Psoas muscle (tissue), 8 donors: ENCODE measurements around the gene FOLR2. TPM values are rescaled to one million over a fixed set of nuclear protein-coding genes. Genes with fewer than 3 reads are reported as not detected.

Experiments used
- ATAC-seq, 4 donors: fragments of 200-7000 bp; cut with Tn5 transposase; one replicate each; pipeline ENCODE4 v1.9.1; 2020; ENCODE audit warnings: moderate library complexity in 3 of 4, mild to moderate bottlenecking in 2 of 4
- DNase-seq, 2 donors: peaks; one replicate each; pipeline ENCODE4 v3.0.0-alpha.2; 2020
- H3K27ac ChIP-seq: fragments of 200-600 bp; one replicate; pipeline ENCODE4 v1.8.0; 2022
- H3K27me3 ChIP-seq, 3 donors: fragments of 200-600 bp in 1 of 3; one replicate each; pipeline versions ENCODE4 v1.6.1 to v1.8.0; 2013 to 2022; ENCODE audit warnings: low read length in 2 of 3, mild to moderate bottlenecking in 2 of 3, moderate library complexity in 1 of 3; ENCODE audit not compliant: insufficient read depth in 3 of 3
- H3K36me3 ChIP-seq, 2 donors: fragments of 200-600 bp in 1 of 2; one replicate each; pipeline versions ENCODE4 v1.6.1 to v1.8.0; 2013 to 2022; ENCODE audit warnings: low read depth in 1 of 2, mild to moderate bottlenecking in 1 of 2, moderate library complexity in 1 of 2; ENCODE audit not compliant: insufficient read depth in 1 of 2
- H3K4me1 ChIP-seq: fragments of 200-600 bp; one replicate; pipeline ENCODE4 v1.8.0; 2022
- H3K4me3 ChIP-seq: fragments of 200-600 bp; one replicate; pipeline ENCODE4 v1.8.0; 2022; ENCODE audit warnings: mild to moderate bottlenecking
- H3K9me3 ChIP-seq: fragments of 200-600 bp; one replicate; pipeline ENCODE4 v1.8.0; 2022
- CTCF ChIP-seq: fragments of 200-600 bp; IDR thresholded peaks from one replicate; pipeline ENCODE4 v1.8.0; 2022; ENCODE audit warnings: antibody characterized with exemption
- WGBS, 3 donors: extraction: QIAGEN DNeasy Blood & Tissue Kit; methylation state at CpG; one replicate each; pipeline versions ENCODE4 v1.1.6 to v1.1.7; 2013; 5-methylcytosine and 5-hydroxymethylcytosine counted together
- intact Hi-C, 2 donors: fragments of 100-400 bp; cut with DNase I; formaldehyde crosslinking; loops; one replicate each; pipeline versions ENCODE4 v1.11.0 to v1.14.2; 2022
- polyA plus RNA-seq, 3 donors: library from polyadenylated mRNA; stranded (reverse); fragments of 200-250 nt; gene quantifications; one replicate each; pipeline ENCODE4 v1.2.3, GENCODE V29; 2013
- total RNA-seq, 4 donors: library from RNA; stranded (reverse); fragmentation: NEBNext Ultra II Directional in 2 of 4; extraction: Animal tissue kit (Norgen Biotek cat#: 25700) in 2 of 4; gene quantifications; one replicate each; pipeline versions ENCODE4 v1.2.1 to v1.2.4, GENCODE V29; 2021 to 2023
- donor health status: healthy with polysubstance abuse.
- donor health status: DM: no; HTN: no; CAD: no; lungs with moderate emphysema.
- donor health status: Bipolar disorder and iron deficiency.
- donor health status: healthy.
- donor health status: DM: yes; HTN: yes; CAD: no.
- donor health status: DM: no; HTN: no; CAD: no.
- donor health status: DM: no; HTN: no; CAD: no.
- donor health status: DM: yes; HTN: yes; CAD: no.

Gene FOLR2
- total and polyA plus RNA-seq, 7 donors: 2.9 to 14.2 (median 5.3) TPM

- no peak for TF ChIP-seq CTCF
- Histone ChIP-seq H3K4me1 (no peaks in the 10 kb centered on the region), H3K36me3 (no peaks in the 10 kb centered on the region), H3K27ac (no peak overlapping the region), H3K4me3 (no peak overlapping the region), H3K27me3 (peaks cover 0 to 4% (median 0%) of the 10 kb centered on the region in 3 donors), H3K9me3 (no peaks in the 10 kb centered on the region)
- WGBS, 3 donors: 72 to 82% (median 76%) methylated on average over 5 of the region's 5 CpGs
- ATAC-seq (no peak), DNase-seq (no peak)
- intact Hi-C loops: no loop called here
Observed at GRCh38 chr11:72254299-72254993, 37.9 kb downstream of the FOLR2 start.

GRCh38 chr11:72257570-72257969, 41.0 kb downstream of the FOLR2 start:
- Histone ChIP-seq H3K27me3 (peaks cover 0 to 4% (median 0%) of the 10 kb centered on the region in 3 donors), H3K9me3 (no peaks in the 10 kb centered on the region), H3K36me3 (no peaks in the 10 kb centered on the region), H3K27ac (no peak overlapping the region), H3K4me3 (no peak overlapping the region), H3K4me1 (no peaks in the 10 kb centered on the region)
- WGBS, 3 donors: 65 to 87% (median 71%) methylated on average over 2 of the region's 2 CpGs
- ATAC-seq (no peak), DNase-seq (no peak)
- intact Hi-C loops: no loop called here
- TF ChIP-seq CTCF: no peak

GRCh38 chr11:72259490-72259889, 42.9 kb downstream of the FOLR2 start:
- WGBS, 3 donors: 80 to 86% (median 84%) methylated on average over 2 of the region's 2 CpGs

GRCh38 chr11:72260574-72260973, 44.0 kb downstream of the FOLR2 start:
- H3K4me3 ChIP-seq: no peak overlapping the region
- H3K27me3 ChIP-seq: no peaks in the 10 kb centered on the region
- H3K27ac ChIP-seq: no peak overlapping the region
- intact Hi-C loops: no loop called here
- no peaks in the 10 kb centered on the region for H3K9me3 ChIP-seq
- no peaks in the 10 kb centered on the region for H3K4me1 ChIP-seq
- no peaks in the 10 kb centered on the region for H3K36me3 ChIP-seq
- no peak for ATAC-seq
- WGBS, 3 donors: 65 to 73% (median 72%) methylated on average over 5 of the region's 5 CpGs
- TF ChIP-seq CTCF: no peak
- no peak for DNase-seq

More at GRCh38 chr11:72259490-72259889, 42.9 kb downstream of the FOLR2 start:
- no peaks in the 10 kb centered on the region for H3K9me3 ChIP-seq
- H3K4me1 ChIP-seq: no peaks in the 10 kb centered on the region
- no peak for TF ChIP-seq CTCF
- DNase-seq (no peak), ATAC-seq (no peak)
- H3K27me3 ChIP-seq: peaks cover 0 to 4% (median 0%) of the 10 kb centered on the region in 3 donors
- H3K4me3 ChIP-seq: no peak overlapping the region
- H3K36me3 ChIP-seq: no peaks in the 10 kb centered on the region
- intact Hi-C loops: no loop called here
- H3K27ac ChIP-seq: no peak overlapping the region

- H3K4me3 ChIP-seq: no peak overlapping the region
- no peak for ATAC-seq
- TF ChIP-seq CTCF: no peak
Observed at GRCh38 chr11:72263361-72263760, 46.8 kb downstream of the FOLR2 start.

More at GRCh38 chr11:72263361-72263760, 46.8 kb downstream of the FOLR2 start:
- intact Hi-C loops: no loop called here
- Histone ChIP-seq H3K36me3 (no peaks in the 10 kb centered on the region), H3K4me1 (no peaks in the 10 kb centered on the region), H3K9me3 (no peaks in the 10 kb centered on the region), H3K27me3 (no peaks in the 10 kb centered on the region), H3K27ac (no peak overlapping the region)
- no peak for DNase-seq
- WGBS, 3 donors: 73 to 75% (median 74%) methylated on average over 4 of the region's 4 CpGs
